ENCODE measurements around the gene CLDN22. TPM values are rescaled to one million over a fixed set of nuclear protein-coding genes. Genes with fewer than 3 reads are reported as not detected.

CLDN22 gene
- total RNA-seq, 2 experiments from 2014 or later, result not detected

DNA sequence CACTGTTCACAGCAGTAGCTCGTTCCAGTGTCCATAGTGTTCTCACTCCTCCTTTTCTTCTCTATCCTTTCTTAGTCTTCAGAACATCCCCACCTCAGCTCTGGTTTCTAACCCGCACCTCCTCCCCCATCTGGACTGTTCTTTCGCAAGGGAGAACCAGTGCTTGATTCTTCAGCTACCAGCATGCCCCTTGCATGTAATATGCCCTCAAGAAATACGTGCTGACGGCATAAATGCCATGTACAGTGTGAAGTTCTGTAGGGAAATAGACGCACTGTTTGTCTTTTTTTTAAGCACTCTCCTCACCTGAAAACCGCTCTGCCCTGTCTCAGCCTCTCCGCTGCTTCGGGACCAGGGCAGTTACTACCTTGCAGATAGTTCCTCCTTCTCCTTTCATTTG is 5.3 kb downstream of the CLDN22 start:
- H3K9me3 Mint-ChIP-seq, result no peaks in the 10 kb centered on the region
- no peak for TF ChIP-seq CTCF (IDR thresholded peaks at IDR 0.05)
- DNase-seq (no peak), ATAC-seq (no peak)
- CTCF ChIA-PET, result interaction anchor here (2.1 kb wide), 1 partner anchor 53 kb away, joined by 7 read pairs; no protein-coding TSS in a partner anchor
- no peak overlapping the region for H3K27ac Mint-ChIP-seq
- H3K36me3 Mint-ChIP-seq (ENCODE audit: low read depth), result no peaks in the 10 kb centered on the region
- POLR2A ChIA-PET, result no interaction called here
- H3K4me1 Mint-ChIP-seq (ENCODE audit: low read depth), result no peaks in the 10 kb centered on the region
- intact Hi-C loops (cut with micrococcal nuclease), result no loop called here
- no peak overlapping the region for H3K4me3 Mint-ChIP-seq
- H3K27me3 Mint-ChIP-seq, result peaks cover 6% of the 10 kb centered on the region

DNA sequence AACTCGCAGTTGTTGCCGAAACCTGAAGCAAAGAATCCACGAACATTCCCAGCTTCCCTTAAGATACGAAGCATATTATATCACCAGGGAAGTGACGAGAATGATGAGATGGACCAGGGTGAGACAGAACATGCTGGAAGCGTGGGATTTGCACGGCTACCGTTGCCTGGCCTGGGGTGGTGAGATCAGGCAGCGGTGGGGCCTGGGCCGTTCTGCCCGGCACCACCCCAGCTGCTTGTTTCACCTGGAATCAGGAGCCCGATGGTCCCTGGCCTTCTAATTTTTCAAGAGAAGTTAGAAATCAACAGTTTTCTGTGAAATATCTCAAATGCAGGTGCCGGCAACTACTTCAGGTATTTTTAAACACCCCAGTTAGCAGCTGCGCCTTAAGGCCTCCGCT is 5.7 kb downstream of the CLDN22 start:
- ChIA-PET POLR2A (no interaction called here), CTCF (interaction anchor here (2.1 kb wide), 1 partner anchor 52 kb away, joined by 7 read pairs; no protein-coding TSS in a partner anchor)
- TF ChIP-seq CTCF (IDR thresholded peaks at IDR 0.05), result no peak
- intact Hi-C loops (cut with micrococcal nuclease), result no loop called here
- Mint-ChIP-seq H3K9me3 (no peaks in the 10 kb centered on the region), H3K27ac (no peak overlapping the region), H3K27me3 (peaks cover 6% of the 10 kb centered on the region), H3K4me1 (ENCODE audit: low read depth) (no peaks in the 10 kb centered on the region), H3K36me3 (ENCODE audit: low read depth) (no peaks in the 10 kb centered on the region), H3K4me3 (no peak overlapping the region)
- DNase-seq (no peak), ATAC-seq (no peak)

GRCh38 chr4:183312841-183313240 is 7.2 kb downstream of the CLDN22 start:
- H3K4me3 Mint-ChIP-seq, result no peak overlapping the region
- peaks cover 6% of the 10 kb centered on the region for H3K27me3 Mint-ChIP-seq
- no peak overlapping the region for H3K27ac Mint-ChIP-seq
- no peak for ATAC-seq
- no peak for DNase-seq
- H3K4me1 Mint-ChIP-seq (ENCODE audit: low read depth), result no peaks in the 10 kb centered on the region
- no peak for TF ChIP-seq CTCF (IDR thresholded peaks at IDR 0.05)
- intact Hi-C loops (cut with micrococcal nuclease), result no loop called here
- POLR2A ChIA-PET, result no interaction called here
- CTCF ChIA-PET, result no interaction called here
- H3K36me3 Mint-ChIP-seq (ENCODE audit: low read depth), result no peaks in the 10 kb centered on the region
- no peaks in the 10 kb centered on the region for H3K9me3 Mint-ChIP-seq

GRCh38 chr4:183306811-183307210 is 13.3 kb downstream of the CLDN22 start:
- no peak for TF ChIP-seq CTCF (IDR thresholded peaks at IDR 0.05)
- ChIA-PET POLR2A (no interaction called here), CTCF (no interaction called here)
- DNase-seq, result no peak
- no peaks in the 10 kb centered on the region for H3K4me1 Mint-ChIP-seq (ENCODE audit: low read depth)
- no peaks in the 10 kb centered on the region for H3K36me3 Mint-ChIP-seq (ENCODE audit: low read depth)
- intact Hi-C loops (cut with micrococcal nuclease), result no loop called here
- no peak overlapping the region for H3K4me3 Mint-ChIP-seq
- H3K27me3 Mint-ChIP-seq, result peaks cover 1% of the 10 kb centered on the region
- H3K9me3 Mint-ChIP-seq, result no peaks in the 10 kb centered on the region
- ATAC-seq, result no peak
- no peak overlapping the region for H3K27ac Mint-ChIP-seq

DNA sequence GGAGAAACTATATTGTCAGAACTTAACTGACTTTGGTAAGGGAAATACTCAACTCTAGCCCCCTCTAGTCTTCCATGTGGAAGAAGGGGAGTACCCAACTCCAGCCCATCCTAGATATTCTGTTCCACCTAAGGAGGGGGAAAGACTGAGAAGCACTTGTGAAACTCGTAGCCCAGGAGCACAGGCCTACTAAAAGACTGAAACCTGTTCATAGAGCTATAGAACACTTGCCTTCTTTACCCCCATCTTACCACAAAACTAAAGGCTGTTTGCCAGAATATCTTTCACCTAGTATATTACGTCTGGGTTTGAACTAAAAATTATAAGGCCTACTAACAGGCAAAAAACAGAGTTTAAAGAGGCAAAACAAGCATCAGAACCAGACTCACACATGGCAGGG is 15.5 kb downstream of the CLDN22 start:
- ATAC-seq (no peak), DNase-seq (no peak)
- H3K4me1 Mint-ChIP-seq (ENCODE audit: low read depth), result no peaks in the 10 kb centered on the region
- TF ChIP-seq CTCF (IDR thresholded peaks at IDR 0.05), result no peak
- no peaks in the 10 kb centered on the region for H3K36me3 Mint-ChIP-seq (ENCODE audit: low read depth)
- H3K27ac Mint-ChIP-seq, result no peak overlapping the region
- H3K4me3 Mint-ChIP-seq, result no peak overlapping the region
- intact Hi-C loops (cut with micrococcal nuclease), result no loop called here
- peaks cover 5% of the 10 kb centered on the region for H3K27me3 Mint-ChIP-seq
- no peaks in the 10 kb centered on the region for H3K9me3 Mint-ChIP-seq
- ChIA-PET POLR2A (no interaction called here), CTCF (no interaction called here)
